ENCODE data around the gene ELSPBP1.
"Not testable (repeated sequence)": the region's sequence is repeated elsewhere in the genome, so short reads cannot be mapped to it uniquely, and the experiment has no call there.

Gene ELSPBP1

DNA sequence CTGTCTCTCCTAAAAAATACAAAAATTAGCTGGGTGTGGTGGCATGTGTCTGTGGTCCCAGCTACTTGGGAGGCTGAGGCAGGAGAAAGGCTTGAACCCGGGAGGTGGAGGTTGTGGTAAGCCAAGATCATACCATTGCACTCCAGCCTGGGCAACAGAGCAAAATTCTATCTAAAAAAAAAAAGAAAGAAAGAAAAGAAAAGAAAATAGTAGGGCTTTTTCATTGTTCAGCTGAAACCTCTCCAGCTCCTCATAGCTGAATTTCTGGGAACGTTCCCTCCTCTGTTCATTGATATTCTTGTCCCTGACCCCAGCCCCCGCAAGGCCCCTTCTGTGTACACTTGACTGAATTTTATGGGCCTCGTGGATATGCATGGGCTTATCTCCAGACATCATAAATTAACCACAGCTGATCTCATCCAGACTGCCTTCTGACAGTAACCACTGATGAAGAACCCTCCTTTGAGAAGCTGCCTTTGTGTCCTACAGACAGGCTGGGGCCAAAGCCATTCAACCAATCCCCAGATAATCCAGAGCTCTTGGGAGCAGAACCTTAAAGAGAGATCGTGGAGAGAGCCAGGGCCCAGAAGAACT is at the start of gene ELSPBP1:
ELSPBP1 (plus strand) TSS at position 424 of the 594 bp plus-strand sequence. CDS start 14,036 bp downstream, outside the sequence.
- no peaks in the 10 kb centered on the region for H3K4me1 ChIP-seq (ENCODE audit: control insufficient read depth in 1 of 2, insufficient read depth in 2 of 2, low read length in 2 of 2)
- H3K9me3 ChIP-seq (ENCODE audit: control insufficient read depth in 1 of 2, low read length in 2 of 2): no peaks in the 10 kb centered on the region
- H3K36me3 ChIP-seq (ENCODE audit: control insufficient read depth in 1 of 2, insufficient read depth in 2 of 2, low read length in 2 of 2): no peaks in the 10 kb centered on the region
- no peak within 1 kb of the TSS for H3K4me3 ChIP-seq (ENCODE audit: low read depth in 1 of 2, low read length in 2 of 2)
- H3K27me3 ChIP-seq (ENCODE audit: control insufficient read depth in 1 of 2, insufficient read depth in 2 of 2, low read length in 2 of 2): no peaks in the 10 kb centered on the region
- H3K9ac ChIP-seq (ENCODE audit: low read depth in 1 of 2, low read length in 2 of 2): no peak within 1 kb of the TSS
- H3K27ac ChIP-seq (ENCODE audit: low read depth, low read length): no peak within 1 kb of the TSS

GRCh38 chr19:47949852-47950521 is 44.4 kb upstream of the ELSPBP1 start:
- H3K36me3 ChIP-seq (ENCODE audit: control insufficient read depth in 1 of 2, insufficient read depth in 2 of 2, low read length in 2 of 2); H3K27me3 ChIP-seq (ENCODE audit: control insufficient read depth in 1 of 2, insufficient read depth in 2 of 2, low read length in 2 of 2); H3K4me3 ChIP-seq (ENCODE audit: low read depth in 1 of 2, low read length in 2 of 2); H3K4me1 ChIP-seq (ENCODE audit: control insufficient read depth in 1 of 2, insufficient read depth in 2 of 2, low read length in 2 of 2); H3K9me3 ChIP-seq (ENCODE audit: control insufficient read depth in 1 of 2, low read length in 2 of 2); H3K27ac ChIP-seq (ENCODE audit: low read depth, low read length); H3K9ac ChIP-seq (ENCODE audit: low read depth in 1 of 2, low read length in 2 of 2): not testable (repeated sequence)

DNA sequence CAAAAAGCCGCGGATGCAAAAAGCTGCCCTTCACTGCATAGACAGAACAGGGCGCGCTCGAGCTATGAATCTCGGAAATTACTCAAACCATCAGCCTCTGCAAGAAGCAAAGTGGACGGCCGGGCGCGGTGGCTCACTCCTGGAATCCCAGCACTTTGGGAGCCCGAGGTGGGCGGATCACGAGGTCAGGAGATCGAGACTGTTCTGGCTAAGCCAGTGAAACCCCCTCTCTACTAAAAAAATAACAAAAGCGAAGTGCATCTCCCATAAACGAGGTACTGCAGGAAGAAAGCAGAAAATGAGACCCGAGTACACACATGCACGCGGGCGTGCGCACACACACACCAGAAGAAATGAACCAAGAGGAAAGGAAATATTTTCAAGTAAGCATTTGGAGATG is 42.3 kb upstream of the ELSPBP1 start:
- H3K4me3 ChIP-seq (ENCODE audit: low read depth in 1 of 2, low read length in 2 of 2); H3K4me1 ChIP-seq (ENCODE audit: control insufficient read depth in 1 of 2, insufficient read depth in 2 of 2, low read length in 2 of 2); H3K27ac ChIP-seq (ENCODE audit: low read depth, low read length); H3K9ac ChIP-seq (ENCODE audit: low read depth in 1 of 2, low read length in 2 of 2); H3K36me3 ChIP-seq (ENCODE audit: control insufficient read depth in 1 of 2, insufficient read depth in 2 of 2, low read length in 2 of 2); H3K9me3 ChIP-seq (ENCODE audit: control insufficient read depth in 1 of 2, low read length in 2 of 2); H3K27me3 ChIP-seq (ENCODE audit: control insufficient read depth in 1 of 2, insufficient read depth in 2 of 2, low read length in 2 of 2): not testable (repeated sequence)

DNA sequence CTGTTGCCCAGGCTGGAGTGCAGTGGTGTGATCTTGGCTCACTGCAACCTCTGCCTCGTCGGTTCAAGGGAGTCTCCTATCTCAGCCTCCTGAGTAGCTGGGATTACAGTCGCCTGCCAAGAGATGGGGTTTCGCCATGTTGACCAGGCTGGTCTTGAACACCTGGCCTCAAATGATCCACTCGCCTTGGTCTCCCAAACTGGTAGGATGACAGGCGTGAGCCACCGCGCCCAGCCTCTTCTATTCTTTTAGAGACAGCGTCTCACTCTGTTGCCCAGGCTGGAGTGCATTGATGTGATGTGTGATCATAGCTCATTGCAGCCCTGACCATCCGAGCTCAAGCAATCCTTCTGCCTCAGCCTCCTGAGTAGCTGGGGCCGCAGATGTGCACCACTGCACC is 38.5 kb upstream of the ELSPBP1 start:
- H3K27me3 ChIP-seq (ENCODE audit: control insufficient read depth in 1 of 2, insufficient read depth in 2 of 2, low read length in 2 of 2); H3K9me3 ChIP-seq (ENCODE audit: control insufficient read depth in 1 of 2, low read length in 2 of 2); H3K36me3 ChIP-seq (ENCODE audit: control insufficient read depth in 1 of 2, insufficient read depth in 2 of 2, low read length in 2 of 2); H3K4me1 ChIP-seq (ENCODE audit: control insufficient read depth in 1 of 2, insufficient read depth in 2 of 2, low read length in 2 of 2); H3K9ac ChIP-seq (ENCODE audit: low read depth in 1 of 2, low read length in 2 of 2); H3K4me3 ChIP-seq (ENCODE audit: low read depth in 1 of 2, low read length in 2 of 2); H3K27ac ChIP-seq (ENCODE audit: low read depth, low read length): not testable (repeated sequence)

DNA sequence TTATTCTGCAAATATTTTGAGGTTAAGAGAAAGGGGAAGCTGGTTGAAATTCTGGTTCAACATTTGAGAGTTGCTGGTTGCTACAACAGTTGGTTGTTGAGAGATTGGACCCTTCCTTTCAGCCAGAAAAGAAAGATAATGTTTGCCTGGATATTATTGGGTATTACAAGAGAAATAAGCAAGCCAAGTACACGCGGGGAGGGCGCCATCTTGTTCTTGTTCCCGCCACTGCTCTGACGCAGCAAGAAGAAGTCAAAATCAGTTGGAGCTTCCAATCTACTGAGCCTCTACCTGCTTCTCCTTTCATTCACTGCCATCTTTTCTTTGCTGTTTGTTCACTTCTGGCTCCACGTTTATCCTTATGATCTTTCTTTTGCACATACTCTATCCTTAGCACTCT is 20.9 kb upstream of the ELSPBP1 start:
- H3K4me1 ChIP-seq (ENCODE audit: control insufficient read depth in 1 of 2, insufficient read depth in 2 of 2, low read length in 2 of 2): no peaks in the 10 kb centered on the region
- peaks cover 0 to 4% of the 10 kb centered on the region in 2 donors for H3K27me3 ChIP-seq (ENCODE audit: control insufficient read depth in 1 of 2, insufficient read depth in 2 of 2, low read length in 2 of 2)
- no peak overlapping the region for H3K9ac ChIP-seq (ENCODE audit: low read depth in 1 of 2, low read length in 2 of 2)
- H3K4me3 ChIP-seq (ENCODE audit: low read depth in 1 of 2, low read length in 2 of 2): no peak overlapping the region
- no peak overlapping the region for H3K27ac ChIP-seq (ENCODE audit: low read depth, low read length)
- H3K36me3 ChIP-seq (ENCODE audit: control insufficient read depth in 1 of 2, insufficient read depth in 2 of 2, low read length in 2 of 2): no peaks in the 10 kb centered on the region
- no peaks in the 10 kb centered on the region for H3K9me3 ChIP-seq (ENCODE audit: control insufficient read depth in 1 of 2, low read length in 2 of 2)

- no peaks in the 10 kb centered on the region for H3K27me3 ChIP-seq (ENCODE audit: control insufficient read depth in 1 of 2, insufficient read depth in 2 of 2, low read length in 2 of 2)
These were observed 3.1 kb upstream of the ELSPBP1 start for GRCh38 chr19:47991191-47991808.

GRCh38 chr19:47992070-47992469 is 2.4 kb upstream of the ELSPBP1 start, which contains the start of gene BSPH1:
Gene BSPH1 (minus strand): TSS chr19:47992170. CDS start chr19:47992081, 89 bp downstream.
- Histone ChIP-seq H3K27me3 (ENCODE audit: control insufficient read depth in 1 of 2, insufficient read depth in 2 of 2, low read length in 2 of 2) (no peaks in the 10 kb centered on the region), H3K9ac (ENCODE audit: low read depth in 1 of 2, low read length in 2 of 2) (no peak within 1 kb of the TSS), H3K27ac (ENCODE audit: low read depth, low read length) (no peak within 1 kb of the TSS), H3K9me3 (ENCODE audit: control insufficient read depth in 1 of 2, low read length in 2 of 2) (no peaks in the 10 kb centered on the region), H3K4me1 (ENCODE audit: control insufficient read depth in 1 of 2, insufficient read depth in 2 of 2, low read length in 2 of 2) (no peaks in the 10 kb centered on the region), H3K4me3 (ENCODE audit: low read depth in 1 of 2, low read length in 2 of 2) (no peak within 1 kb of the TSS), H3K36me3 (ENCODE audit: control insufficient read depth in 1 of 2, insufficient read depth in 2 of 2, low read length in 2 of 2) (no peaks in the 10 kb centered on the region)

More at GRCh38 chr19:47991191-47991808, 3.1 kb upstream of the ELSPBP1 start:
- Histone ChIP-seq H3K4me1 (ENCODE audit: control insufficient read depth in 1 of 2, insufficient read depth in 2 of 2, low read length in 2 of 2) (no peaks in the 10 kb centered on the region), H3K4me3 (ENCODE audit: low read depth in 1 of 2, low read length in 2 of 2) (no peak overlapping the region), H3K9me3 (ENCODE audit: control insufficient read depth in 1 of 2, low read length in 2 of 2) (no peaks in the 10 kb centered on the region), H3K9ac (ENCODE audit: low read depth in 1 of 2, low read length in 2 of 2) (no peak overlapping the region), H3K27ac (ENCODE audit: low read depth, low read length) (no peak overlapping the region), H3K36me3 (ENCODE audit: control insufficient read depth in 1 of 2, insufficient read depth in 2 of 2, low read length in 2 of 2) (no peaks in the 10 kb centered on the region)

GRCh38 chr19:47996230-47996727 is 1.8 kb downstream of the ELSPBP1 start:
- H3K36me3 ChIP-seq (ENCODE audit: control insufficient read depth in 1 of 2, insufficient read depth in 2 of 2, low read length in 2 of 2): no peaks in the 10 kb centered on the region
- H3K9me3 ChIP-seq (ENCODE audit: control insufficient read depth in 1 of 2, low read length in 2 of 2): no peaks in the 10 kb centered on the region
- no peaks in the 10 kb centered on the region for H3K4me1 ChIP-seq (ENCODE audit: control insufficient read depth in 1 of 2, insufficient read depth in 2 of 2, low read length in 2 of 2)
- H3K27me3 ChIP-seq (ENCODE audit: control insufficient read depth in 1 of 2, insufficient read depth in 2 of 2, low read length in 2 of 2): no peaks in the 10 kb centered on the region
- no peak overlapping the region for H3K9ac ChIP-seq (ENCODE audit: low read depth in 1 of 2, low read length in 2 of 2)
- H3K27ac ChIP-seq (ENCODE audit: low read depth, low read length): no peak overlapping the region
- no peak overlapping the region for H3K4me3 ChIP-seq (ENCODE audit: low read depth in 1 of 2, low read length in 2 of 2)

DNA sequence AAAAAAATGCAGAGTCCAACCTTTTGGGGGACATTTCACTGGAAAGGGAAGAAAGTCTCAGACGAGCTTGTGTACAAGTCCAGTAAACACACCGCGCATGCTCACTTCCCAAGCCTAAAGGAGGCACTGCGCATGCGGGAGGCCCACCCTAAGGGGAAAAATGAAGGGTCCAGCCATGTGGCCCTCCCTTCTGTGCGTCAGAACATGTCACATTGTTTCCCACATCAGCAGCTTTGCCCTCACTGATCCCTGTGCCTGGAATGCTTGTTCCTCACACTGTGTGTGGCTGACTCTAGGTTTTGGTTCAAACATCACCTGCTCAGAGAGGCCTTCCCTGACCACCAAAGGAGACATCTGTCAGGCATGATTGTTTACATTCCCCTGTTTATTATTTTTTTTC is 4.4 kb downstream of the ELSPBP1 start:
- no peak overlapping the region for H3K4me3 ChIP-seq (ENCODE audit: low read depth in 1 of 2, low read length in 2 of 2)
- H3K9me3 ChIP-seq (ENCODE audit: control insufficient read depth in 1 of 2, low read length in 2 of 2): no peaks in the 10 kb centered on the region
- no peaks in the 10 kb centered on the region for H3K4me1 ChIP-seq (ENCODE audit: control insufficient read depth in 1 of 2, insufficient read depth in 2 of 2, low read length in 2 of 2)
- H3K27me3 ChIP-seq (ENCODE audit: control insufficient read depth in 1 of 2, insufficient read depth in 2 of 2, low read length in 2 of 2): no peaks in the 10 kb centered on the region
- no peak overlapping the region for H3K27ac ChIP-seq (ENCODE audit: low read depth, low read length)
- no peak overlapping the region for H3K9ac ChIP-seq (ENCODE audit: low read depth in 1 of 2, low read length in 2 of 2)
- no peaks in the 10 kb centered on the region for H3K36me3 ChIP-seq (ENCODE audit: control insufficient read depth in 1 of 2, insufficient read depth in 2 of 2, low read length in 2 of 2)

DNA sequence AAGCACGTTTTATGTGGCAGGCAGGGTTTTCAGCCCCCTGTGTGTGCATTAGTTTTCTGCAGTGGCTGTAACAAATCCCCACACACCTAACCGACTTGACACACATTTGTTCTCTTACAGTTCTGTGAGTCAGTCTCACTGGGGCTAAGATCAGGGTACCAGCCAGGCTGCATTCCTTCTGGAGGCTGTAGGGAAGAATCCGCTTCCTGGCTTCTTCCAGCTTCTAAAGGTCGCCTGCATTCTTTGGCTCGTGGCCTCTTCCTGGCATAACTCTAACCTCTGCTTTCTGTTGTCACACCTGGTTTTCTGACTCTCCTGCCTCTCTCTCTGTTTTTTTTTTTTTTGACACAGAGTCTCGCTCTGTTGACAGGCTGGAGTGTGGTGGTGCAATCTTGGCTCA is 6.4 kb downstream of the ELSPBP1 start:
- no peak overlapping the region for H3K27ac ChIP-seq (ENCODE audit: low read depth, low read length)
- H3K36me3 ChIP-seq (ENCODE audit: control insufficient read depth in 1 of 2, insufficient read depth in 2 of 2, low read length in 2 of 2): no peaks in the 10 kb centered on the region
- no peaks in the 10 kb centered on the region for H3K27me3 ChIP-seq (ENCODE audit: control insufficient read depth in 1 of 2, insufficient read depth in 2 of 2, low read length in 2 of 2)
- H3K4me1 ChIP-seq (ENCODE audit: control insufficient read depth in 1 of 2, insufficient read depth in 2 of 2, low read length in 2 of 2): no peaks in the 10 kb centered on the region
- H3K4me3 ChIP-seq (ENCODE audit: low read depth in 1 of 2, low read length in 2 of 2): no peak overlapping the region
- no peaks in the 10 kb centered on the region for H3K9me3 ChIP-seq (ENCODE audit: control insufficient read depth in 1 of 2, low read length in 2 of 2)
- no peak overlapping the region for H3K9ac ChIP-seq (ENCODE audit: low read depth in 1 of 2, low read length in 2 of 2)

Measured in duodenal mucosa (tissue), 2 donors.